GM12878 (cell line): ENCODE results near the gene GALNT12. TPM values are rescaled to one million over a fixed set of nuclear protein-coding genes. Genes with fewer than 3 reads are reported as not detected.

ENCODE experiments used
- ATAC-seq: fragments of 200-7000 bp; cut with Tn5 transposase; 3 replicates; pipeline ENCODE4 v1.9.1; 2020; ENCODE audit warnings: mild to moderate bottlenecking, moderate library complexity
- BruUV-seq: library from RNA; stranded (reverse); fragments of 400-500 nt; replicated peaks from 2 replicates; lab custom pipeline; 2021; lab: Mats Ljungman, UMichigan
- CTCF ChIA-PET: fragments of 300-600 bp; sonication (Branson Sonifier 250); formaldehyde crosslinking; extraction: SDS; loops from one replicate; lab custom pipeline; 2021; ENCODE audit warnings: inconsistent platforms; lab: Yijun Ruan, JAX
- POLR2A ChIA-PET: fragments of 350-600 bp; formaldehyde crosslinking; extraction: SDS; loops from one replicate; lab custom pipeline; 2021; ENCODE audit warnings: inconsistent platforms; lab: Charles Lee
- RAD21 ChIA-PET: fragments of 300-600 bp; sonication (Branson Sonifier 250); formaldehyde crosslinking; loops from one replicate; lab custom pipeline; 2023; ENCODE audit warnings: antibody characterized with exemption; ENCODE audit not compliant: unreplicated experiment; lab: Charles Lee
- SMC1A ChIA-PET: fragments of 300-600 bp; sonication (Branson Sonifier 250); formaldehyde crosslinking; loops from one replicate; lab custom pipeline; 2023; ENCODE audit not compliant: unreplicated experiment, uncharacterized antibody; lab: Charles Lee
- DNase-seq: peaks from one replicate; pipeline ENCODE4 v3.0.0-alpha.2; 2011; ENCODE audit warnings: low read depth, low spot score
- FAIRE-seq: peaks from 3 replicates; lab custom pipeline; 2011; peaks lifted over from hg19 to GRCh38; lab: Jason Lieb, UNC
- H2AFZ ChIP-seq: 2 replicates; pipeline ENCODE4 v1.6.0; 2011; ENCODE audit warnings: low read depth, low read length, control low read depth; ENCODE audit not compliant: control insufficient read depth
- H3K27ac ChIP-seq: 2 replicates; pipeline ENCODE4 v1.5.1; 2011; ENCODE audit warnings: control low read depth; ENCODE audit not compliant: control insufficient read depth, insufficient read depth
- H3K27me3 ChIP-seq, 2 experiments: replicated peaks in 1 of 2; 2 replicates each; pipeline versions ENCODE4 v1.6.0 to v1.6.1; 2011; ENCODE audit warnings: low read length in 1 of 2; ENCODE audit not compliant: control insufficient read depth in 2 of 2, insufficient read depth in 2 of 2
- H3K36me3 ChIP-seq, 2 experiments: 2 replicates each; pipeline ENCODE4 v1.5.1; 2011; ENCODE audit warnings: low read length in 1 of 2; ENCODE audit not compliant: control insufficient read depth in 2 of 2, insufficient read depth in 2 of 2
- H3K4me1 ChIP-seq: 2 replicates; pipeline ENCODE4 v1.6.1; 2011; ENCODE audit warnings: mild to moderate bottlenecking, low read length, moderate library complexity, mixed read lengths; ENCODE audit not compliant: control insufficient read depth, insufficient read depth
- H3K4me2 ChIP-seq: 2 replicates; pipeline ENCODE4 v1.6.0; 2011; ENCODE audit warnings: control low read depth; ENCODE audit not compliant: control insufficient read depth, insufficient read depth
- H3K4me3 ChIP-seq: fragments of 200-600 bp; sonication (generic); 2 replicates; pipeline ENCODE4 v1.5.1; 2016
- H3K79me2 ChIP-seq: 2 replicates; pipeline ENCODE4 v1.6.0; 2011; ENCODE audit warnings: low read length; ENCODE audit not compliant: control insufficient read depth, insufficient read depth
- H3K9ac ChIP-seq: 2 replicates; pipeline ENCODE4 v1.8.0; 2011; ENCODE audit warnings: low read length, control low read depth, mixed read lengths; ENCODE audit not compliant: control insufficient read depth, insufficient read depth
- H3K9me3 ChIP-seq: replicated peaks from 3 replicates; pipeline ENCODE4 v1.5.1; 2011; ENCODE audit warnings: mild to moderate bottlenecking, low read length; ENCODE audit not compliant: control insufficient read depth, insufficient read depth
- H4K20me1 ChIP-seq: 2 replicates; pipeline ENCODE4 v1.6.0; 2011; ENCODE audit not compliant: control insufficient read depth, insufficient read depth
- ASH2L ChIP-seq: fragments of 300-600, 200-600 bp; sonication (generic); IDR thresholded peaks from 2 replicates; pipeline ENCODE4 v1.6.1; 2017; ENCODE audit warnings: low read depth, mild to moderate bottlenecking, borderline replicate concordance
- BCL11A ChIP-seq: IDR thresholded peaks from 2 replicates; pipeline ENCODE4 v1.6.1; 2011; ENCODE audit warnings: low read depth, low read length
- CBFB ChIP-seq: IDR thresholded peaks from 2 replicates; pipeline ENCODE4 v1.6.1; 2016; ENCODE audit warnings: antibody characterized with exemption, low read depth
- CHD4 ChIP-seq: fragments of 200-600 bp; sonication (generic); IDR thresholded peaks from 2 replicates; pipeline ENCODE4 v1.6.1; 2016; ENCODE audit warnings: mild to moderate bottlenecking
- HDAC2 ChIP-seq: fragments of 200-600 bp; sonication (generic); IDR thresholded peaks from 2 replicates; pipeline ENCODE4 v1.6.1; 2017
- HDAC6 ChIP-seq: fragments of 200-600 bp; sonication (generic); IDR thresholded peaks from one replicate; pipeline ENCODE4 v1.8.0; 2017; ENCODE audit warnings: antibody characterized with exemption; ENCODE audit not compliant: unreplicated experiment
- KDM1A ChIP-seq: fragments of 200-600 bp; sonication (generic); IDR thresholded peaks from 2 replicates; pipeline ENCODE4 v1.6.1; 2016; ENCODE audit warnings: borderline replicate concordance
- MEF2A ChIP-seq: IDR thresholded peaks from 2 replicates; pipeline ENCODE4 v1.6.1; 2011; ENCODE audit warnings: low read depth, mild to moderate bottlenecking, low read length, moderate library complexity; ENCODE audit not compliant: insufficient read depth
- PML ChIP-seq: IDR thresholded peaks from 2 replicates; pipeline ENCODE4 v1.6.1; 2012; ENCODE audit warnings: low read length, inconsistent platforms
- RAD51 ChIP-seq: fragments of 450-650 bp; IDR thresholded peaks from 2 replicates; pipeline ENCODE4 v1.6.1; 2016; ENCODE audit warnings: moderate library complexity, mild to moderate bottlenecking, inconsistent platforms
- SPI1 ChIP-seq: IDR thresholded peaks from 2 replicates; pipeline ENCODE4 v1.6.1; 2011; ENCODE audit warnings: low read depth, mild to moderate bottlenecking, low read length, moderate library complexity, borderline replicate concordance; ENCODE audit not compliant: insufficient read depth
- WRNIP1 ChIP-seq: IDR thresholded peaks from 2 replicates; pipeline ENCODE4 v1.6.1; 2011; ENCODE audit warnings: low read depth, low read length, improper control_type of control experiment, borderline replicate concordance
- WGBS: methylation state at CpG from one replicate; pipeline ENCODE4 v1.1.6; 2016; ENCODE audit warnings: low lambda C conversion rate; ENCODE audit not compliant: insufficient replicate concordance, insufficient coverage; ENCODE audit errors: missing lambda C conversion rate; 5-methylcytosine and 5-hydroxymethylcytosine counted together
- in situ Hi-C: fragments of 300-500 bp; cut with MboI; formaldehyde crosslinking; loops from 9 replicates; pipeline ENCODE4 v1.14.3; 2018; ENCODE audit warnings: mixed read lengths
- intact Hi-C: fragments of 100-400 bp; cut with micrococcal nuclease; formaldehyde crosslinking; loops from one replicate; pipeline ENCODE4 v1.14.2; 2022; ENCODE audit not compliant: unreplicated experiment
- polyA plus RNA-seq, 11 experiments: library from polyadenylated mRNA; depleted of rRNA in 4 of 11; unstranded in 6 of 11; stranded (reverse) in 5 of 11; fragments of >200 nt; fragmentation: Nextera tagmentation in 4 of 11; fragmentation: Illumina TruSeq in 1 of 11; extraction: Ambion mirVana in 4 of 11; extraction: Trizol in 1 of 11; gene quantifications; 1 replicate in 1 of 11; 2 replicates in 10 of 11; pipeline versions ENCODE4 v1.2.1 to v1.2.3, GENCODE V29; 2011 to 2016; ENCODE audit warnings: inconsistent platforms in 2 of 11, missing spikeins in 2 of 11, low read depth in 1 of 11
- total RNA-seq, 4 experiments: library from RNA; depleted of rRNA in 3 of 4; stranded (reverse); fragments of >200 nt in 3 of 4; fragmentation: Illumina TruSeq in 1 of 4; extraction: Trizol in 1 of 4; gene quantifications; 2 replicates each; pipeline versions ENCODE4 v1.2.1 to v1.2.3, GENCODE V29; 2013 to 2021
- TF ChIP-seq, protein P1 (sequence below): fragments of 150-350 bp; IDR thresholded peaks from 2 replicates; pipeline ENCODE4 v1.6.1; 2014; ENCODE audit warnings: mild to moderate bottlenecking, low read depth, low read length
- TF ChIP-seq, protein P2 (sequence below): fragments of 450-650 bp; IDR thresholded peaks from 2 replicates; pipeline ENCODE4 v1.6.1; 2016; ENCODE audit warnings: mild to moderate bottlenecking, moderate library complexity, borderline replicate concordance

The GALNT12 gene
- total and polyA plus RNA-seq, 10 of the 15 experiments (the other 5 are each of a cell fraction or from before 2014, with no cell fraction given) = 0.13 to 5.3 (median 3.2) TPM

GRCh38 chr9:98885575-98886295 lies 78.3 kb downstream of the GALNT12 start:
- no peak overlapping the region for H2AFZ ChIP-seq
- no peak overlapping the region for H3K4me2 ChIP-seq
- no peak overlapping the region for H3K9ac ChIP-seq
- 28% methylated on average over 5 of the region's 5 CpGs for WGBS
- H3K79me2 ChIP-seq = no peaks in the 10 kb centered on the region
- ChIA-PET POLR2A (no interaction called here), SMC1A (no interaction called here), RAD21 (no interaction called here), CTCF (no interaction called here)
- H3K9me3 ChIP-seq = no peaks in the 10 kb centered on the region
- intact Hi-C loops (no loop called here), in situ Hi-C loops (no loop called here)
- FAIRE-seq = no peak
- no peaks in the 10 kb centered on the region for H4K20me1 ChIP-seq
- BruUV-seq = no TSS peak
- DNase-seq = no peak
- H3K4me1 ChIP-seq = no peaks in the 10 kb centered on the region
- TF ChIP-seq CBFB (no peak), CHD4 (no peak), WRNIP1 (no peak), KDM1A (no peak), HDAC6 (no peak), PML (no peak), MEF2A (no peak), ASH2L (no peak), HDAC2 (no peak), BCL11A (no peak), RAD51 (no peak), SPI1 (no peak)
- TF ChIP-seq, protein P1, sequence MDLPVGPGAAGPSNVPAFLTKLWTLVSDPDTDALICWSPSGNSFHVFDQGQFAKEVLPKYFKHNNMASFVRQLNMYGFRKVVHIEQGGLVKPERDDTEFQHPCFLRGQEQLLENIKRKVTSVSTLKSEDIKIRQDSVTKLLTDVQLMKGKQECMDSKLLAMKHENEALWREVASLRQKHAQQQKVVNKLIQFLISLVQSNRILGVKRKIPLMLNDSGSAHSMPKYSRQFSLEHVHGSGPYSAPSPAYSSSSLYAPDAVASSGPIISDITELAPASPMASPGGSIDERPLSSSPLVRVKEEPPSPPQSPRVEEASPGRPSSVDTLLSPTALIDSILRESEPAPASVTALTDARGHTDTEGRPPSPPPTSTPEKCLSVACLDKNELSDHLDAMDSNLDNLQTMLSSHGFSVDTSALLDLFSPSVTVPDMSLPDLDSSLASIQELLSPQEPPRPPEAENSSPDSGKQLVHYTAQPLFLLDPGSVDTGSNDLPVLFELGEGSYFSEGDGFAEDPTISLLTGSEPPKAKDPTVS = no peak
- TF ChIP-seq, protein P2, sequence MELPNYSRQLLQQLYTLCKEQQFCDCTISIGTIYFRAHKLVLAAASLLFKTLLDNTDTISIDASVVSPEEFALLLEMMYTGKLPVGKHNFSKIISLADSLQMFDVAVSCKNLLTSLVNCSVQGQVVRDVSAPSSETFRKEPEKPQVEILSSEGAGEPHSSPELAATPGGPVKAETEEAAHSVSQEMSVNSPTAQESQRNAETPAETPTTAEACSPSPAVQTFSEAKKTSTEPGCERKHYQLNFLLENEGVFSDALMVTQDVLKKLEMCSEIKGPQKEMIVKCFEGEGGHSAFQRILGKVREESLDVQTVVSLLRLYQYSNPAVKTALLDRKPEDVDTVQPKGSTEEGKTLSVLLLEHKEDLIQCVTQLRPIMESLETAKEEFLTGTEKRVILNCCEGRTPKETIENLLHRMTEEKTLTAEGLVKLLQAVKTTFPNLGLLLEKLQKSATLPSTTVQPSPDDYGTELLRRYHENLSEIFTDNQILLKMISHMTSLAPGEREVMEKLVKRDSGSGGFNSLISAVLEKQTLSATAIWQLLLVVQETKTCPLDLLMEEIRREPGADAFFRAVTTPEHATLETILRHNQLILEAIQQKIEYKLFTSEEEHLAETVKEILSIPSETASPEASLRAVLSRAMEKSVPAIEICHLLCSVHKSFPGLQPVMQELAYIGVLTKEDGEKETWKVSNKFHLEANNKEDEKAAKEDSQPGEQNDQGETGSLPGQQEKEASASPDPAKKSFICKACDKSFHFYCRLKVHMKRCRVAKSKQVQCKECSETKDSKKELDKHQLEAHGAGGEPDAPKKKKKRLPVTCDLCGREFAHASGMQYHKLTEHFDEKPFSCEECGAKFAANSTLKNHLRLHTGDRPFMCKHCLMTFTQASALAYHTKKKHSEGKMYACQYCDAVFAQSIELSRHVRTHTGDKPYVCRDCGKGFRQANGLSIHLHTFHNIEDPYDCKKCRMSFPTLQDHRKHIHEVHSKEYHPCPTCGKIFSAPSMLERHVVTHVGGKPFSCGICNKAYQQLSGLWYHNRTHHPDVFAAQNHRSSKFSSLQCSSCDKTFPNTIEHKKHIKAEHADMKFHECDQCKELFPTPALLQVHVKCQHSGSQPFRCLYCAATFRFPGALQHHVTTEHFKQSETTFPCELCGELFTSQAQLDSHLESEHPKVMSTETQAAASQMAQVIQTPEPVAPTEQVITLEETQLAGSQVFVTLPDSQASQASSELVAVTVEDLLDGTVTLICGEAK = no peak
- H3K27ac ChIP-seq = no peak overlapping the region
- no peak for ATAC-seq
- H3K4me3 ChIP-seq = no peak overlapping the region
- no peaks in the 10 kb centered on the region for H3K36me3 ChIP-seq
- H3K27me3 ChIP-seq = peaks cover 0 to 1% of the 10 kb centered on the region in 2 experiments
